Measurements from ENCODE around the gene SEMA6B.

DNA sequence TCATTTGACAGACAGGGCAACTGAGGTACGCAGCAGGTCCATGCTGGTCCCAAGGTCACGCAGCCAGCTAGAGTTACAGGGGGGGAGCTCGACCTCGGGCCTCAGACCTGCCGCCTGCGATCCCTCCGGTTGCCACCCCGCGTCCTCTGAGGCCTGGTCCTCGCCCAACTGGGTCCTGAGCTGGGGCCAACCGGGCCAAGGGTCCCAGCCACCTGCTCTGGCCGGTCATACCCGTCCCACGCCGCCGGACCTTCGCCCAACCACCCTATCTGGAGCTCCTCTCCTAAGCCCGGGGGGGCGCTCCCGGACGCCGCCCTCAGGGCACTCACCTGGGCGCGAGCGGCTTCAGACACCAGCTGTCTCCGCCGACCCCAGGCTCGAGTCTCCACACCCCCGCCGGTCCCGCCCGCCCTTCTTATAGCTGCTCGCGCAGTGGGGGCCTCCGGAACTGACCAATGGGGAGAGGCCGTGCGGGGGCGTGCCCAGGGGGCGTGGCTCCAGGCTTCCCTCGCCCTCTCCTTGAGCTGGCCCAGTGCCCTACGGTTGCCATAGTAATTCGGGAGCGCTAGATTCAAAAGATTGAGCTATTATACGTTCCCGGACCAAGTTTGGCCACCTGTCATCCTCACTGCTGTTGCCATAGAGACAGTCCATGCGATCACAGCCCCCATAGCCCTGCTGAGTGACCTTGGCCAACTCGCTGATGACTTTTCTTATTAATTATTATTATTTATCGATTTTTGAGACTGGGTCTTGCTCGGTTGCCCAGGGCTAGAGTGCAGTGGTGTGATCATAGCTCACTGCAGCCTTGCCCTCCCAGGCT is 24.4 kb downstream of the SEMA6B start, which contains the start of gene PLIN5:
- TF ChIP-seq, protein P1, sequence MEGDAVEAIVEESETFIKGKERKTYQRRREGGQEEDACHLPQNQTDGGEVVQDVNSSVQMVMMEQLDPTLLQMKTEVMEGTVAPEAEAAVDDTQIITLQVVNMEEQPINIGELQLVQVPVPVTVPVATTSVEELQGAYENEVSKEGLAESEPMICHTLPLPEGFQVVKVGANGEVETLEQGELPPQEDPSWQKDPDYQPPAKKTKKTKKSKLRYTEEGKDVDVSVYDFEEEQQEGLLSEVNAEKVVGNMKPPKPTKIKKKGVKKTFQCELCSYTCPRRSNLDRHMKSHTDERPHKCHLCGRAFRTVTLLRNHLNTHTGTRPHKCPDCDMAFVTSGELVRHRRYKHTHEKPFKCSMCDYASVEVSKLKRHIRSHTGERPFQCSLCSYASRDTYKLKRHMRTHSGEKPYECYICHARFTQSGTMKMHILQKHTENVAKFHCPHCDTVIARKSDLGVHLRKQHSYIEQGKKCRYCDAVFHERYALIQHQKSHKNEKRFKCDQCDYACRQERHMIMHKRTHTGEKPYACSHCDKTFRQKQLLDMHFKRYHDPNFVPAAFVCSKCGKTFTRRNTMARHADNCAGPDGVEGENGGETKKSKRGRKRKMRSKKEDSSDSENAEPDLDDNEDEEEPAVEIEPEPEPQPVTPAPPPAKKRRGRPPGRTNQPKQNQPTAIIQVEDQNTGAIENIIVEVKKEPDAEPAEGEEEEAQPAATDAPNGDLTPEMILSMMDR (IDR thresholded peaks at IDR 0.05): no peak
- peak; percentile 50 to 67 for TF ChIP-seq POLR2A (IDR thresholded peaks at IDR 0.05)

Measured in heart left ventricle (tissue), 13 donors.